ENCODE results near the gene RAPGEF1. TPM values are rescaled to one million over a fixed set of nuclear protein-coding genes. Genes with fewer than 3 reads are reported as not detected.

RAPGEF1 gene
- total RNA-seq, 1 donor from 2014 or later = 32.1 TPM

DNA sequence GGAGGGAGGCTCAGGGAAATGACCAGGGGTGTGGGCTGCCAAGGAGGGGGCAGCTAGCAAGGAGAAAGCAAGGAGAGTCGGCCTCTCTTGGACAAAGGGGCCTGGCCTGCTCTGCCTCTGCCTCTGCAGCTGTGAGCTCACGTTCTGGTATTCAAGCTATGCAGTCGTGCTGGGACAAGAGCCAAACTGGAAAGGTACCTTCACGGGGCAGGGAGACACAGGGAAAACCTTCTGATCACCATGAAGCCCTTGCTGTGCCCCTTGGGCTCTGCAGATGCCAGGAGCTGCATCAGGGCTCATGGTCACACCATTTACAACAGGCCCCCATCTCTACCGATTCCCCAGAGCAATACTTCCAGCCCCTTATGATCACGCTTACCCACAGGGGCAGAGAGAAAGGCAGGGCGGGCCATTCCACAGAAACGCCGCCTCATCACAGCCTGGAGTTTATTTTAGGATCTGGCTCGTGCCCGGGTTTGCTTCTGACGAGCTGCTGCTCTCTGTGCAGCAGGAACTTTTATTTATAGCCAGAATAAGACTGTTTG lies 131.3 kb downstream of the RAPGEF1 start:
- DNase-seq (ENCODE audit: low read depth in 2 of 2) = peak; percentile 82 to 88

- no peak for DNase-seq (ENCODE audit: low read depth in 2 of 2)
Observed at GRCh38 chr9:131607591-131607990, 132.3 kb downstream of the RAPGEF1 start.

DNA sequence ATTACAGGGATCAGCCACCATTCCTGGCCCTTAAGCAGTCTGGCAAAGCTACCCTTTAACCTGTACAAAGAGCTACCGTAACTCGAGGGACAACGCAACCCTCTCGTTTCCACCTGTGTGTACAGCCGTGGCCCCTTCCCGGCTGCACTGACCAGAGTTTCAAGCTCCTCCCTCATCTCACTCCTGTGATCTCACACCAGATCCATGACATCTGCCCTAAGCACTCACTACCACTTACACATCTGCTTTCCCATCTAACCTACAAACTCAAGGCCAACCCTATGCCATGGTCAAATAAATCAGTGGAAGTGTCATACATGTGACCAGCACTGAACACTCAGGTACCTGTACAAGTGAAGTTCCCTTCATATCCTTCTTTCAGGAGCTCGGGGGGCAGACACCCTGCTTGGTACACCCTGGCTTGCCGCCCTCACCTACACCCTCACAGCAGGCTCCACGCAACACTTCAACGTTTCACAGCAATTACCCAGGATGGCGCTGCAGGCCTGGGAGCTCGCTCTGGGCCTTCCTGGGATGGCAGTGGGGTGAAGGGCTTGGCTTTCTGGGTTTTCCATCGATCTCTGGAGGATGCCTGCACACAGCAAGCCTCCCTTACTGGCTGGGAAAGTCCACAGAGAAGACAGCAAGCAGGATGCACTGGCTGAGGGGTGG lies 132.8 kb downstream of the RAPGEF1 start:
- no peak for DNase-seq (ENCODE audit: low read depth in 2 of 2)

DNA sequence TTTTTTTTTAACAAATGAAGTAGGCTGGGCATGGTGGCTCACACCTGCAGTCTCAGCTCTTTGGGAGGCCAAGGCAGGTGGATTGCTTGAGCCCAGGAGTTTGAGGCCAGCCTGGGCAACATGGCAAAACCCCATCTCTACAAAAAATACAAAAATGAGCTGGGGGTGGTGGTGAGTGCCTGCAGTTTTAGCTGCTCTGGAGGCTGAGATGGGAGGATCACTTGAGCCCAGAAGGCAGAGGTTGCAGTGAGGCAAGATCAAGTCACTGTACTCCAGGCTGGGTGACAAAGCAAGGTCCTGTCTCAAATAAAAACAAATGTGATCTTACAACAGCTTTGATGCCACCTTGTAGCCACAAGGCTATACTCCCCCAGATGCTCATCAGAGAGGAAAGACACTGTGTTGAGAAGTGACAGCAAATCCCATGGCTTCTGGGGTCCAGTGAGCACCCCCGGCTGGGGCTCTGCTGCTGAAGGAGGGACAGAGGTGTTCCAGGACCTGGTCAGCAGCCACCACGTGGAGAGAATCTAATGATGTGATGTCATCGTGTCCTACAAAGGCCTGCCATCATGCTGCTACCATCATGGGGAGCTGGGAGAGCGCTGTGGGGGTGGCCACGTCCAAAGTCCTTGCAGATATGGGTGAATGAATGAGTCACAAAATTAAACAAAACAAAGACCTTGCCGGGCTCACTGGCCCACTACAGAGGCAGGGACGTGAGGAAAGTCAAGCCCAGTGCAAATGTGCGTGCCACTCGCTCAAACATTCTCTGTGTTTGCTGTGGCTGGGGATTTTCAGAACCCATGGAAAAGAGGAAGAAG lies 133.9 kb downstream of the RAPGEF1 start:
- DNase-seq (ENCODE audit: low read depth in 2 of 2) = no peak

DNA sequence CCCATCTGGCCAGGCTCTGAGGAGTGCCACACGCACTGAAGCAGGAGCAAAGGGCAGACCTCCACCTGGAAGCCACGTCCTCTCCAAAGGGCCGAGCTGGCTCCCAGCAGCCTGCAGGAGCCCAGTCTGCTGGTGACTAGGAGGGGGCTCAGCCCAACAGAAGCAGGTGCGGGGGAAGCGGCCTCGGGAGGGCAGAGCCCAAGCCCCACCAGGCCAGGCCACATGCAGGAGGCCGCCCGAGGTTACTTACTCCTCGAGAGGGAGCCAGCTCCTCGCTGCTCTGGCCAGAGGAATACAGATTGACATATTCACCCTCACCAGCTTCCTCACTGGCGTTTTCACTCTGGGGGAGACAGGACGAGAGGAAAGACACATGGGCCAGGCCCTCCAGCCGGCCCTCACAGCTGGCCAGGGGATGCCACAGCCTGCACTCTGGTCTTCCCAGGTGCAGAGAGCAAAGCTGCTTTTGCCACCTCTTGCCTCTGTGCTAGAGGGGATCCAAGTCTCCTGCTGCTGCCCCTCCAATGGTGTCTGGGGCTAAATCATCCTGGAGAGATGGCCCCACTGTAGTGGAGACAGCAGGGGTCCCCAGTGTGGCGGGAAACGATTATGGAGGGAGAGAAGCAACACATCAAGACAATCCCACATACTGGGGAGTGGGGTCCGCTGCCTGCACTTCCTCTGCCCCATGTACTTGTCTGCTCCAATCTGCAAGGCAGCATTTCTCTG lies 136.0 kb downstream of the RAPGEF1 start:
- no peak for DNase-seq (ENCODE audit: low read depth in 2 of 2)

- no peak for DNase-seq (ENCODE audit: low read depth in 2 of 2)
Observed at GRCh38 chr9:131603199-131603598, 136.7 kb downstream of the RAPGEF1 start.

GRCh38 chr9:131601683-131602181 lies 138.1 kb downstream of the RAPGEF1 start:
- no peak for DNase-seq (ENCODE audit: low read depth in 2 of 2)

DNA sequence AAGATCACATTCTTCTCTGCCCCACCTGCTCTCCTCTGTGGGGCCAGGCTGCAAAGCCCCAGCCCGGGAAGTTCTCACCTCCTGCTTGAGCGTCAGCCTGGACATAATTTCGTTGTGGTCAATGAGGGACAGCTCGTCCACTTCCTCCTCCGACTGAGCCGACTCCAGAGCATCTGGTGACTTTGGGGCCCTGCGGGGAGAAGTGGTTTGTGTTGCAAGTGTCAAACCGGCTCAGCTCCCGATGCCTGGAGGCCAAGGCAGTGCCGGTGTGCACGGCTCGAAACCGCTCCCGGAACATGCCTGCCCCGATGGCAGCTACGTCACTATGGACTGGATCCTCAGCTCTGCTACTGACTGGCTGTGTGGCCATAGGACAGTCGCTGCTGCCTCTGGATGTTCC lies 141.8 kb downstream of the RAPGEF1 start:
- no peak for DNase-seq (ENCODE audit: low read depth in 2 of 2)

DNA sequence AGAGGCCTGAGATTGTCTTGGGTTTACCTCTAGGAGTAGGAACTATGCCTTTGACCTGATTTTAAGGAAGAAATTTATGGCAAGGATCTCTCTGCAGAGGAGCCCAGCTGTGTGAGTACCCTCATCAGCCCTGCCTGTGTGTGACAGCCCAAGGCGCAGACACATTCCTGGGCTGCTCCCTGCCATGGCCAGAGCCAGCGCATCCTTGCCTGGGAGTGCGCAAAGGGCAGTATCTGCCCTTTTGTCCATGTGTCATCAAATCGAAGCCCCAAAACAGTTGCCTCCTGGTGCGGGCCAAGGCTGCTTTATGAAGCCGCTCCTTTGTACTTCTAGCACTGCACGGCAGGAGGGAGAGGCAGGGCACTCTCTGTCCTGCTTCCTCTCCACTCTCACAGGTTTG lies 142.6 kb downstream of the RAPGEF1 start:
- DNase-seq (ENCODE audit: low read depth in 2 of 2) = no peak

GRCh38 chr9:131596430-131596743 lies 143.5 kb downstream of the RAPGEF1 start:
- no peak for DNase-seq (ENCODE audit: low read depth in 2 of 2)

DNA sequence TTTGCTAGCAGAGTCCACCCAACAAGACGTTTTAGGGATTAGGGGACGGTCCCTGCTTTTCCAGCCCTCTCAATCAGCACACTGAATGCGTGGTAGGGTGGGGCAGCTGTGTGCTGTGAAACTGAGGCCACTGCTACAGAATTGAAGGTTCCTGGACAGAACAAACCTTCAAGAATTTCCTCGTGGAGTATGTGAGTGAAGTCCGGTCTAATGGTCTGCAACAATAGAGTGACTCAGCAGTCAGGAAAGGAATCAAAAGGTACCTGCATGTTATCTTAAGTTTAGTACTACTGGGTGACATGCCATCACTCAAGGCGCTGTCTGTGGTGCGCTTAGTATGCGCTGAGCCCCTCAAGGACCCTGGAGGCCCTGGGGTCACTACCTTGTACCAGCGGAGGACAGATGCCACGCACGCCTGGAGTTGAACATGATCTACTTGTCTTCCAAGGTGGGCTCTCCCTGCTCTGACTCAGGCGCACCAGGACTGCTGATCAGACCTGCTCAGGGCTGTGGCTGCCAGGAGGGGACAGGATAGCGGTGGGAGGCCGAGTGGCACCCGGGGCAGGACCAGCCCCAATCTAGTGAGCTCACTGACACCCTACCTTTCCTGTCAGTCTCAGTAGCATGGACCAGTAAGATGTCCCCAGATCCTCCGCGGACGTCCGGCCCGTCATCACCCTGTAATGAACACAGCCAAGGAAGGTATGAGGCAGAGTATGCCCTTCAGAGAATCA lies 144.0 kb downstream of the RAPGEF1 start:
- DNase-seq (ENCODE audit: low read depth in 2 of 2) = peak in 1 of 2 donors; percentile 76

GRCh38 chr9:131594906-131595665 lies 144.8 kb downstream of the RAPGEF1 start:
- DNase-seq (ENCODE audit: low read depth in 2 of 2) = no peak

GRCh38 chr9:131593936-131594665 lies 145.8 kb downstream of the RAPGEF1 start:
- no peak for DNase-seq (ENCODE audit: low read depth in 2 of 2)

- no peak for DNase-seq (ENCODE audit: low read depth in 2 of 2)
Observed at GRCh38 chr9:131593091-131593820, 146.6 kb downstream of the RAPGEF1 start.

- no peak for DNase-seq (ENCODE audit: low read depth in 2 of 2)
Observed at GRCh38 chr9:131591845-131592208, 148.0 kb downstream of the RAPGEF1 start.

GRCh38 chr9:131590907-131591844 lies 148.7 kb downstream of the RAPGEF1 start:
- DNase-seq (ENCODE audit: low read depth in 2 of 2) = peak; percentile 80 to 87

GRCh38 chr9:131590449-131590848 lies 149.4 kb downstream of the RAPGEF1 start:
- no peak for DNase-seq (ENCODE audit: low read depth in 2 of 2)

DNA sequence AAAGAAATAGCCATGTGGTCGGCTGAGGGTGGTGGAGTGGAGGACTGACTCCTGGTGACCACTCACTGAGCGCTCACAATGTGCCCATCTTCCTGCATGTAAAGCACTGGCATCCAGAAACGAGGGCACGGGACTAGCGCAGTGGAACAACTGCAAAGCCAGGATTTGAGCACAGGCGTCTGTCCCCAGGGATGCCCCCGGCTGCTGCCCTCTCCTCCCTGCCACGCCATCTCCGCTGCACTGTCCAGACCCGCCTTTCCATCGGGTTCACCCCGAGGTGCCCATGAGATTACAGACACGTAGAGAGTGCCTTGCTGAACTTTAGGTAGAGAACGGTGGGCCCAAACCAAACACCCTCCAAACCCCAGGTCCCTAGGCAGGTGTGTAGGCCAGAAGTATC lies 149.9 kb downstream of the RAPGEF1 start:
- no peak for DNase-seq (ENCODE audit: low read depth in 2 of 2)
